Stimulated activated naive CD8-positive, alpha-beta T cell treated with anti-CD3 and anti-CD28 coated beads, Interleukin-15, Interleukin-2, amounts not matched to agents 100 ng/mL and 50 ng/mL, for 24 hours (primary cell): ENCODE data around the gene ATMIN.

ENCODE experiments used
- H3K27ac Mint-ChIP-seq: one replicate; pipeline ENCODE4 v1.8.0; 2021; ENCODE audit warnings: mild to moderate bottlenecking, mixed read lengths
- H3K27me3 Mint-ChIP-seq: one replicate; pipeline ENCODE4 v1.8.0; 2021; ENCODE audit warnings: mixed read lengths
- H3K36me3 Mint-ChIP-seq: one replicate; pipeline ENCODE4 v1.8.0; 2021; ENCODE audit warnings: low read depth, mixed read lengths
- H3K4me1 Mint-ChIP-seq: one replicate; pipeline ENCODE4 v1.8.0; 2021; ENCODE audit warnings: low read depth, mixed read lengths
- H3K4me3 Mint-ChIP-seq: one replicate; pipeline ENCODE4 v1.8.0; 2021; ENCODE audit warnings: mild to moderate bottlenecking, mixed read lengths
- H3K9me3 Mint-ChIP-seq: one replicate; pipeline ENCODE4 v1.8.0; 2021; ENCODE audit warnings: mixed read lengths

ATMIN gene, protein sequence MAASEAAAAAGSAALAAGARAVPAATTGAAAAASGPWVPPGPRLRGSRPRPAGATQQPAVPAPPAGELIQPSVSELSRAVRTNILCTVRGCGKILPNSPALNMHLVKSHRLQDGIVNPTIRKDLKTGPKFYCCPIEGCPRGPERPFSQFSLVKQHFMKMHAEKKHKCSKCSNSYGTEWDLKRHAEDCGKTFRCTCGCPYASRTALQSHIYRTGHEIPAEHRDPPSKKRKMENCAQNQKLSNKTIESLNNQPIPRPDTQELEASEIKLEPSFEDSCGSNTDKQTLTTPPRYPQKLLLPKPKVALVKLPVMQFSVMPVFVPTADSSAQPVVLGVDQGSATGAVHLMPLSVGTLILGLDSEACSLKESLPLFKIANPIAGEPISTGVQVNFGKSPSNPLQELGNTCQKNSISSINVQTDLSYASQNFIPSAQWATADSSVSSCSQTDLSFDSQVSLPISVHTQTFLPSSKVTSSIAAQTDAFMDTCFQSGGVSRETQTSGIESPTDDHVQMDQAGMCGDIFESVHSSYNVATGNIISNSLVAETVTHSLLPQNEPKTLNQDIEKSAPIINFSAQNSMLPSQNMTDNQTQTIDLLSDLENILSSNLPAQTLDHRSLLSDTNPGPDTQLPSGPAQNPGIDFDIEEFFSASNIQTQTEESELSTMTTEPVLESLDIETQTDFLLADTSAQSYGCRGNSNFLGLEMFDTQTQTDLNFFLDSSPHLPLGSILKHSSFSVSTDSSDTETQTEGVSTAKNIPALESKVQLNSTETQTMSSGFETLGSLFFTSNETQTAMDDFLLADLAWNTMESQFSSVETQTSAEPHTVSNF

DNA sequence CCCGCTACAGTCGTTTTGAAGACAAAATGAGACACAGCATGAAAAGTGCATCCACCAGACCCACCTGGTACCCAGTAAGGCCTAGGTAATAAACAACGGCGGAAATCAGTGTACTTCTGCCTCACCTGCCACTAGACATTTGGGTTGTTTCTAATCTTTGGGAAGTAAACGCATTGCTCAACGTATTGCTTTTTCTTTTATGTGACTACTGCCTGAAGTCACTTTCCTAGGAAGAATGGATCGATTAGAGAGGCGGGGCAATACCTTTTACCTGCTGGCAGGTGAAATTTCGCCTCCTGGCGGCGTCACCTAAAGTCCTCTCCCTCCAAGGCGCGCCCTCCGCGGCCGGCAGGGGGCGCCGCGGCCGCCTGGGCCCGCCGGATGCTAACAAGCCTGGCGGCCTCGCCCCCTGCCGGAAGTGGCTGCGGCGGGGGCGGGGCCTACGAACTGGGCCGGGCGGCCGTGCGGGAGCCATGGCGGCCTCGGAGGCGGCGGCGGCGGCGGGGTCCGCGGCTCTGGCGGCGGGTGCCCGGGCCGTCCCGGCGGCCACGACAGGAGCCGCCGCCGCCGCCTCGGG lies at the start of gene ATMIN:
ATMIN (plus strand) TSS at position 445 of the 577 bp plus-strand sequence; CDS start at position 474, 29 bp downstream.
- Mint-ChIP-seq H3K27me3 (no peaks in the 10 kb centered on the region), H3K4me1 (peaks cover 23% of the 10 kb centered on the region), H3K36me3 (peaks cover 19% of the 10 kb centered on the region), H3K9me3 (no peaks in the 10 kb centered on the region), H3K27ac (peak within 1 kb of the TSS; percentile 29), H3K4me3 (peak within 1 kb of the TSS; percentile 88)

GRCh38 chr16:80986557-80986956 lies 49.1 kb upstream of the ATMIN start:
- peak overlapping the region; percentile 50 for H3K27ac Mint-ChIP-seq
- peaks cover 52% of the 10 kb centered on the region for H3K36me3 Mint-ChIP-seq
- no peaks in the 10 kb centered on the region for H3K27me3 Mint-ChIP-seq
- peaks cover 18% of the 10 kb centered on the region for H3K4me1 Mint-ChIP-seq
- no peaks in the 10 kb centered on the region for H3K9me3 Mint-ChIP-seq
- H3K4me3 Mint-ChIP-seq, result no peak overlapping the region

DNA sequence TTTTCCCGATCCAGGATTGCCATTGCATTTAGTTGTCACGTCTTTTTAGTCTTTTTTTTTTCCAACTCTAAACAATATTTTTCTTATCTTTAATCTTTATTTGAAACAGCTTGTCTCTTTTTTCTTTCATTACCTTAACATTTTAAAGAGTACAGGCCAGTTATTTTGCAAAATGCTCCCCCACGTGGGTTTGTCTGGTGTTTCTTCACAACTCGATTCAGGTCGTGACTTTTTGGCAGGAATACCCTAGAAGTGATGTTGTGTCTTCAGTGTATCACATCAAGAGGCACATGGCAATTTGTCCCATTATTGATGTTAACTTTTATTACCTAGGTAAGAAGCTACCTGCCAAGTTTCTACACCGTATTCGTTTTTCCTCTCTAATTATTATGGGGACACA lies 46.9 kb upstream of the ATMIN start:
- no peak overlapping the region for H3K27ac Mint-ChIP-seq
- H3K27me3 Mint-ChIP-seq, result no peaks in the 10 kb centered on the region
- H3K9me3 Mint-ChIP-seq, result no peaks in the 10 kb centered on the region
- H3K4me3 Mint-ChIP-seq, result no peak overlapping the region
- H3K36me3 Mint-ChIP-seq, result peaks cover 59% of the 10 kb centered on the region
- peaks cover 20% of the 10 kb centered on the region for H3K4me1 Mint-ChIP-seq

DNA sequence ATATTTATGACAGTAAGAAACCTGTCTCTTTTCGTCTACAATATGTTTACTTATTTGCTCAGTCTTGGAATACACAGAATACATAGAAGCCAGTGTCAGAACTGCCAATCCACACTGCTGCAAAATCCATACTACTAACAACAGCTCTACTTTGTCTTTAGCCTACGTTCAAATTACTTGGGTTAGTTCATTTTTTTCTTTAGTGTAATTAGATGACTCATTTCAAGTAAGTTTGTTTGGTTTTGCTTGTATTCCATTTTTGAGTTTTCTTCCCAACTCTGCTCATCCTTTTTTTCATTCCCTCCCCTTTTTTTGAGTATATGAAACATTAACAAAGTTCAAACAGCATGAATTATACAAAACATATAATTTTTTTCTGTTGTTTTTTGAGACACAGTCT lies 45.8 kb upstream of the ATMIN start:
- Mint-ChIP-seq H3K4me3 (no peak overlapping the region), H3K9me3 (no peaks in the 10 kb centered on the region), H3K36me3 (peaks cover 59% of the 10 kb centered on the region), H3K27me3 (no peaks in the 10 kb centered on the region), H3K4me1 (peaks cover 29% of the 10 kb centered on the region), H3K27ac (no peak overlapping the region)

DNA sequence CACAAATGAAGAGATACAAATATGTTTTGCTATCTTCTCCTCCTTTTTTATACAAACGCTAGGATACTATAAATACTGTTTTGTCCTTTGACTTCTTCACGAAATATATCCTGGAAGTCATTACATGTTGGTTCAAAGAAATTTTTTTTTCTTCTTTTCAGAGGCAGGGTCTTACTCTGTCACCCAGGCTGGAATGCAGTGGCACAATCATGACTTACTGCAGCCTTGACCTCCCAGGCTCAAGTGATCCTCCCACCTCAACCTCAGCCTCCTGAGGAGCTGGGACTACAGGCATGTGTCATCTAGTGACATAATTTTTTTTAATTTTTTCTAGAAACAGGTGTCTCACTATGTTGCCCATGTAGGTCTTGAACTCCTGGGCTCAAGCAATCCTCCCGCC lies 45.1 kb upstream of the ATMIN start:
- Mint-ChIP-seq H3K4me1 (peaks cover 29% of the 10 kb centered on the region), H3K27me3 (no peaks in the 10 kb centered on the region), H3K4me3 (no peak overlapping the region), H3K27ac (no peak overlapping the region), H3K36me3 (peaks cover 59% of the 10 kb centered on the region), H3K9me3 (no peaks in the 10 kb centered on the region)

GRCh38 chr16:80990978-80991377 lies 44.7 kb upstream of the ATMIN start:
- no peak overlapping the region for H3K4me3 Mint-ChIP-seq
- H3K27ac Mint-ChIP-seq, result no peak overlapping the region
- no peaks in the 10 kb centered on the region for H3K9me3 Mint-ChIP-seq
- H3K36me3 Mint-ChIP-seq, result peaks cover 60% of the 10 kb centered on the region
- peaks cover 29% of the 10 kb centered on the region for H3K4me1 Mint-ChIP-seq
- no peaks in the 10 kb centered on the region for H3K27me3 Mint-ChIP-seq

GRCh38 chr16:80991792-80992430 lies 43.7 kb upstream of the ATMIN start:
- Mint-ChIP-seq H3K27me3 (no peaks in the 10 kb centered on the region), H3K4me1 (peaks cover 27% of the 10 kb centered on the region), H3K36me3 (peaks cover 53% of the 10 kb centered on the region), H3K9me3 (no peaks in the 10 kb centered on the region), H3K4me3 (no peak overlapping the region), H3K27ac (no peak overlapping the region)

DNA sequence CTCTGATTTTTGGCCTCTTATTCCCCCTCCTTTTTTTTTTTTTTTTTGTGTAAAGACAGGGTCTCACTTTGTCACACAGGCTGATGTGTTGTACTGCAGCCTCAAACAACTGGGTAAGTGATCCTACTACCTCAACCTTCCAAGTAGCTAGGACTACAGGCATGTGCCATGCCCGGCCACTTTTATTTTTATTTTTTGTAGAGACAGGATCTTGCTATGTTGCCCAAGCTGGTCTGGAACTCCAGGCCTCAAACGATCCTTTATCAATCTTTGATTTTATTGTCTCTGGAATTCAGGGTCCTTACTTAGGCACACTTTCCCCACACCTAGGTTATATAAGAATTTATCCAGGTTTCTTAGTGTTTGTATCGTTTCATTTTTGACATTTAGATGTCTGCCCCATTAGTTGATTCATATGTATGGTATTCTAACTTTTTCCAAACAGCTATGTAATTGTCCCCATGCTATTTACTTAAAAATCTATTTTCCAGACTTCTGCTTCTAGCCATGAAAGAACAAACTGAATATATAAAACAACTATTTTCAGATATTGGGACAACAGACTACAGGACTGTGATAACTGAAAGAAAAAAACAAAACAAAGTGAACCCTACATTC lies 42.9 kb upstream of the ATMIN start:
- H3K27me3 Mint-ChIP-seq, result no peaks in the 10 kb centered on the region
- H3K36me3 Mint-ChIP-seq, result peaks cover 47% of the 10 kb centered on the region
- H3K9me3 Mint-ChIP-seq, result no peaks in the 10 kb centered on the region
- no peak overlapping the region for H3K27ac Mint-ChIP-seq
- H3K4me3 Mint-ChIP-seq, result no peak overlapping the region
- peaks cover 30% of the 10 kb centered on the region for H3K4me1 Mint-ChIP-seq

GRCh38 chr16:80993307-80993706 lies 42.3 kb upstream of the ATMIN start:
- H3K4me1 Mint-ChIP-seq, result peaks cover 30% of the 10 kb centered on the region
- H3K27ac Mint-ChIP-seq, result no peak overlapping the region
- H3K9me3 Mint-ChIP-seq, result no peaks in the 10 kb centered on the region
- H3K36me3 Mint-ChIP-seq, result peaks cover 47% of the 10 kb centered on the region
- no peaks in the 10 kb centered on the region for H3K27me3 Mint-ChIP-seq
- no peak overlapping the region for H3K4me3 Mint-ChIP-seq

- H3K36me3 Mint-ChIP-seq, result peaks cover 49% of the 10 kb centered on the region
- no peaks in the 10 kb centered on the region for H3K9me3 Mint-ChIP-seq
- no peaks in the 10 kb centered on the region for H3K27me3 Mint-ChIP-seq
- H3K27ac Mint-ChIP-seq, result no peak overlapping the region
- no peak overlapping the region for H3K4me3 Mint-ChIP-seq
- H3K4me1 Mint-ChIP-seq, result peaks cover 34% of the 10 kb centered on the region
Observed at GRCh38 chr16:80993834-80994233, 41.8 kb upstream of the ATMIN start.

GRCh38 chr16:80994451-80994850 lies 41.2 kb upstream of the ATMIN start:
- Mint-ChIP-seq H3K4me3 (no peak overlapping the region), H3K4me1 (peaks cover 41% of the 10 kb centered on the region), H3K9me3 (no peaks in the 10 kb centered on the region), H3K27ac (no peak overlapping the region), H3K27me3 (no peaks in the 10 kb centered on the region), H3K36me3 (peaks cover 54% of the 10 kb centered on the region)

- H3K27ac Mint-ChIP-seq, result peak overlapping the region; percentile 91
- H3K27me3 Mint-ChIP-seq, result no peaks in the 10 kb centered on the region
- H3K9me3 Mint-ChIP-seq, result no peaks in the 10 kb centered on the region
- H3K4me1 Mint-ChIP-seq, result peaks cover 61% of the 10 kb centered on the region
- peaks cover 55% of the 10 kb centered on the region for H3K36me3 Mint-ChIP-seq
- H3K4me3 Mint-ChIP-seq, result peak overlapping the region; percentile 83
Observed at GRCh38 chr16:80996688-80997138, 38.9 kb upstream of the ATMIN start.

DNA sequence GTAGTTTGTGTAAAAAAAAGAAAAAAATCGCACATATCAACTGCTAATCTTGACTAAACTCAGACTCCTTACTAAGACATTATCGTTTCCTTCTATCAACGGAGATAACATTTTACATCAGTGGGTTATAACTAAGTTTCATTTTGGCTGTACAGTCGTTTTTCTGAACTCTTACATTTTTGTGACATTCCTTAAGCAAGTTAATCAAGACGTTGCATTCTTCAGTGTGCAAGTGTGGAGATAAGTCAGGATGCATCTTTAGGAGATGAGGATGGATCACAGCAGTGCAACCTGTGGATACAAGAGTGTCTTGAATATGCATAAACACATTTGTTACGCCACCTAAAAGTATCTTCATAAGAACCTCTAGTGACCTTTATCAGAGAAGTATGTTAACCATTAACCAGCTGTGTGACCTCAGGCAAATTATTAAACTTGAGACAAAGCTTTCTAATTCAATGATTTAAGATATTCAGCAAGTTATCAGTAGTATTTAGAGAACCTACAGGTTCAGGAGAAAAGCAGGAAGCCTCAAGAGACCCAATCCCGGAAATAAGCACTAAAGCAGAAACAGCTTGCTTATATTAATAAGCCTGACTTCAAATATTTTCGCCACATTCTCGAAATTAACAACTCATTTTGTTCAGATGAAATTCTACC lies 38.4 kb upstream of the ATMIN start:
- H3K27ac Mint-ChIP-seq, result peak overlapping the region; percentile 91
- H3K36me3 Mint-ChIP-seq, result peaks cover 57% of the 10 kb centered on the region
- no peaks in the 10 kb centered on the region for H3K9me3 Mint-ChIP-seq
- no peaks in the 10 kb centered on the region for H3K27me3 Mint-ChIP-seq
- H3K4me1 Mint-ChIP-seq, result peaks cover 67% of the 10 kb centered on the region
- peak overlapping the region; percentile 83 for H3K4me3 Mint-ChIP-seq
